Stomach (tissue), 4 donors: ENCODE results near the gene NEXMIF.

Source experiments
- EP300 ChIP-seq: sonication (generic); formaldehyde crosslinking; IDR thresholded peaks from one replicate; pipeline ENCODE4 v1.6.1; 2017; ENCODE audit warnings: antibody characterized with exemption
- POLR2AphosphoS5 ChIP-seq, 3 donors: sonication (generic); formaldehyde crosslinking; IDR thresholded peaks; one replicate each; pipeline ENCODE4 v1.6.1; 2016; ENCODE audit warnings: antibody characterized with exemption in 3 of 3
- TF ChIP-seq, protein P1 (sequence below), 7 experiments: fragments of 450-650 bp in 4 of 7; fragments of 200-600 bp in 3 of 7; sonication (generic) in 3 of 7; IDR thresholded peaks; one replicate each; pipeline ENCODE4 v1.5.1; 2016 to 2019; ENCODE audit warnings: antibody characterized with exemption in 7 of 7, control low read depth in 2 of 7, mild to moderate bottlenecking in 1 of 7

DNA sequence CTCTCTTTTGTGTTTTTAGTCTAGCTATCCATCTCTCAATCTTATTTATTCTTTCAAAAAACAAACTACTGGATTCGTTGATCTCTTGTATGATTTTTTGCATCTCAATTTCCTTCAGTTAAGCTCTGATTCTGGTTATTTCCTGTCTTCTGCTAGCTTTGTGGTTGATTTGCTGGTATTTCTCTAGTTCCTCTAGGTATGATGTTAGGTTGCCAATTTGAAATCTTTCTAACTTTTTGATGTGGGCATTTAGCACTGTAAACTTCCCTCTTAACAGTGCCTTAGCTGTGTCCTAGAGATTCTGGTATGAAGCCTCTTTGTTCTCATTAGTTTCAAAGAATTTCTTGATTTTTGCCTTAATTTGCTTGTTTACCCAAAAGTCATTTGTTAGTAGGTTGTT is 15.2 kb upstream of the NEXMIF start:
- TF ChIP-seq, protein P1, sequence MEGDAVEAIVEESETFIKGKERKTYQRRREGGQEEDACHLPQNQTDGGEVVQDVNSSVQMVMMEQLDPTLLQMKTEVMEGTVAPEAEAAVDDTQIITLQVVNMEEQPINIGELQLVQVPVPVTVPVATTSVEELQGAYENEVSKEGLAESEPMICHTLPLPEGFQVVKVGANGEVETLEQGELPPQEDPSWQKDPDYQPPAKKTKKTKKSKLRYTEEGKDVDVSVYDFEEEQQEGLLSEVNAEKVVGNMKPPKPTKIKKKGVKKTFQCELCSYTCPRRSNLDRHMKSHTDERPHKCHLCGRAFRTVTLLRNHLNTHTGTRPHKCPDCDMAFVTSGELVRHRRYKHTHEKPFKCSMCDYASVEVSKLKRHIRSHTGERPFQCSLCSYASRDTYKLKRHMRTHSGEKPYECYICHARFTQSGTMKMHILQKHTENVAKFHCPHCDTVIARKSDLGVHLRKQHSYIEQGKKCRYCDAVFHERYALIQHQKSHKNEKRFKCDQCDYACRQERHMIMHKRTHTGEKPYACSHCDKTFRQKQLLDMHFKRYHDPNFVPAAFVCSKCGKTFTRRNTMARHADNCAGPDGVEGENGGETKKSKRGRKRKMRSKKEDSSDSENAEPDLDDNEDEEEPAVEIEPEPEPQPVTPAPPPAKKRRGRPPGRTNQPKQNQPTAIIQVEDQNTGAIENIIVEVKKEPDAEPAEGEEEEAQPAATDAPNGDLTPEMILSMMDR (IDR thresholded peaks at IDR 0.05) = no peak
- TF ChIP-seq POLR2AphosphoS5 (IDR thresholded peaks at IDR 0.05) (no peak), EP300 (no peak)
